GM19452 (cell line): ENCODE results near the gene TARDBP.
A peak's percentile ranks its signal among the peaks of the same experiment; 100 is the strongest.
"Not testable (repeated sequence)": the region's sequence is repeated elsewhere in the genome, so short reads cannot be mapped to it uniquely, and the experiment has no call there.

ENCODE experiments used
- ATAC-seq: cut with Tn5 transposase; IDR thresholded peaks from one replicate; pipeline ENCODE4 v1.9.1; 2021; ENCODE audit not compliant: unreplicated experiment

The TARDBP gene

DNA sequence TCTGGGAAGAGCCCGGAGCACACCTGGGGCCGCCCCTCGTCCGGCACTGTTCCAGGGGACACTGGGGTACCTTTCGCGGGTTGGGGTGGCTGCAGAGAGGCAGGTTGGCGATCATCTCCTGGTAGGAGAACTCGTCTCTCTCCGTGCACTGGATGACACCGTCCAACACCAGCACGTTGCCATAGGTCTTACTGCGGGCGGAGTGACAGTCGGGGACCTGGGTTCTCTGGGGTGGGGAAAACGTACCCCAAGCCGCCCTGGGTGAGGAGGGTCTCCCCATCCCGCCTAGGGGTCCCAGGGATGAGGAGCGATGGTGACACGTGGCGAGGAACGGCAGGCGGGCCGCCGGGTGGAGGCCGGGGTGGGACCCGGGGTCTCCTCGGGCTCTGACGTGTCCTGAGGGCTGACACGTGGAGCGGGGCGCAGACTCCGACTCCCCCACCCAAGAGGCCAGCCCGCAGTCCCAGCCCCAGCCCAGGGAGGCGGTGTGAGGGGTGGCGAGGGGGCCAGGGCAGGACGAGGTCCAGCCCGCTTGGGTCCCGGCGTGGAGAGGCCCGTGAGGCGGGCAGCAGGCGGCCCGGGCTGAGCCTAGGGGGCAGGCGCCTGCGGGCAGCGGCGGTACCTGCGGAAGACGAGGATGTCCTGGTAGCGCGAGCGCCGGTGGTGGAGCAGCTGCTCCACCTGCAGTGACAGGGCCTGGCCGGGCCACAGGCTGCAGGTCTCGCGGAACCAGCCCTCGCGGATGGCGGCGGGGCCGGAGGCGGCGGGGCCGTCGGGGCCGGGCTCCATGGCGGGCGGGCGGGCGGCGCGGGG lies 46.9 kb downstream of the TARDBP start:
- peak; percentile 22 for ATAC-seq

DNA sequence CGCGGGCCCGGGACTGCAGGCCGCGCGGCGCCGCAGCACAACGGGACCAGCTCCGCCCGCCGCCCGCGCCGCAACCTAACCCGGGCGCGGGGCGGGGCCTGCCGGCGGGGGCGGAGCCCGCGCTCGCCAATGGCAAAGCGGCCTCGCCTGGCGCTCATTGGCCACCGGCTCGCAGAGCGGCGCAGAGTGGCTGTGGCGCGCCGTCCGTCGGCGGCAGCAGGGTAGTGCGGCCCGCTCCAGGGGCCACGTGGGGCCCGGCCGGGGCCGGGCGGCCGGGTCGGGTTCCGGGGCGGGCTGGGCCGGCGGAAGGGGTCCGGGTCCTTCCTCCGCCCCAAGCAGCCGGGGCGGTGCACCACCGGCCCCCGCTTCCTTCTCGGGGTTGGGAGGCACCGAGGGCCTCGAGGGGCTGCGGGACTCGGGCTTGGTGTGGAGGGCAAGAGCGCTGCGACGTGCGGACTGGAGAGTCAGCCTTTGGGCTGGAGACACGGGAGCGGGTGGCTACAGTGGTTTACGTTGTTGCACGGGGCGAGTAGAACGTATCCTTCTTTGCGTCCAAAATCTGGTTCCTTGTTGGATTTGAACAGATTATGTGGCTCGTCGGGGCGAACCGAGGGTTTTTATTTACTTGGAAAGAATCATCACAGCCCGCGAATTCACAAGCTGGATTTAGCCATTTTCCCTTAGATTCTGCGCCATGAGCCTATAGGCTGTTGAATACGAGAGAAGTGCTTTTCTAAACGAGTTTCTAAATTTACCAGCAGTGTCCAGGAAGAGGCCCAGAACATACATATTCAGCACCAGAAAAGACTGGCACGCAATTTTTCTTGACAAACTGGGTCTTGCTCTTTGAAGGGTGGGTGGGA lies 47.7 kb downstream of the TARDBP start, which contains the start of gene SRM:
Gene SRM, minus strand, starts transcription at position 51 of the 863 bp plus-strand sequence. CDS start 75 bp downstream, outside the sequence.
- ATAC-seq = peak; percentile 90

DNA sequence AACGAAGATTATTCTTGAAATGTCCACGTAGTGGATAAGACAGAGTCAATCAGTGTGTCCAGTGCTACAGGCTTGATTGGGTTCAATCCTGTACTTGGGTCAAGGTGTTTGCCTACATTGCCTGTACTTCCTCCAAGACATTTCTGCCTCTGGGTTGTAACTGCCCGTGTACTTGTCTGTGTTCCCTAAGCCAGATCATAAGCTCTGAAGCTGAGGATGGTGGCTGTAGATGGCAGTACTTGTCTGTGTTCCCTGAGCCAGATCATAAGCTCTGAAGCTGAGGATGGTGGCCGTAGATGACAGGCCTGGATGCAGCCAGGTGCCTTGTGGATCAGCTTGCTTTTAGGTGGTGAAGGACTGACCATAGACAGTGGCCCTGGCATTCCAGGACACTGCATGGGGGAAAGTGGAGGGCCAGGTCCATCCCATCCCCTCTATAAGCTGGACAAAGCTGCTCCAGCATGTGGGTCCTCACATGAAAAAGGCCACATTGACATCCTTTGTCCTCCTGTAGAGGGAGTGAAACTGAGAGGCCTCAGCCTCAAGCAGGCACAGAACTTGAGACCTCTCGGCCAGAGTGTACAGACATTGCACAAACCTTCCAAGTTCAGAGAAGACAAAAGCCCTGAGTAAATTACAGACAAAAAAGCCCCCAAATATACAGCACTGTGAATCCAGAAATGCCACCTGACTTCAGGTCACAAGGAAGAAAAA lies 49.4 kb downstream of the TARDBP start:
- no peak for ATAC-seq

DNA sequence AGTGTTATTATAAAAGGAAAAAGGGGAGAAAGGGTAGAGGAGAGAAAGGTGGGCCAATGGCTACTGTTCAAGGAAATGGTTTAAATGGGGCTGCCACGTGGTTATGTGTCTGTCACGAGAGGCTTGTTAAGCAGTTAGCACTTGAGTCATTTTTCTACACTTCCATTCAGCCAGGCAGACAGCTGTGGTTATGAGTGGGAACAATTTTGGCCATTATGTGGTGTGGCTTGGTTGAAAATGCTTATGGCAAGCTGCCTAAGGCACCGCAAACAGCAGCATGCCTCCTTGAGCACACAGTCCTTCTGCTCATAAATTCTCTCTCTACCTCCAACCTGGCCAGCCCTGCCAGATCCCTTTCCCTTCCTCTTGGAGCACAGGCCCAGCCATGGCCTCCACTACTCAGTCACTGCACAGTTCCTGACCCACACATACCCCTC lies 50.5 kb downstream of the TARDBP start:
- no peak for ATAC-seq

DNA sequence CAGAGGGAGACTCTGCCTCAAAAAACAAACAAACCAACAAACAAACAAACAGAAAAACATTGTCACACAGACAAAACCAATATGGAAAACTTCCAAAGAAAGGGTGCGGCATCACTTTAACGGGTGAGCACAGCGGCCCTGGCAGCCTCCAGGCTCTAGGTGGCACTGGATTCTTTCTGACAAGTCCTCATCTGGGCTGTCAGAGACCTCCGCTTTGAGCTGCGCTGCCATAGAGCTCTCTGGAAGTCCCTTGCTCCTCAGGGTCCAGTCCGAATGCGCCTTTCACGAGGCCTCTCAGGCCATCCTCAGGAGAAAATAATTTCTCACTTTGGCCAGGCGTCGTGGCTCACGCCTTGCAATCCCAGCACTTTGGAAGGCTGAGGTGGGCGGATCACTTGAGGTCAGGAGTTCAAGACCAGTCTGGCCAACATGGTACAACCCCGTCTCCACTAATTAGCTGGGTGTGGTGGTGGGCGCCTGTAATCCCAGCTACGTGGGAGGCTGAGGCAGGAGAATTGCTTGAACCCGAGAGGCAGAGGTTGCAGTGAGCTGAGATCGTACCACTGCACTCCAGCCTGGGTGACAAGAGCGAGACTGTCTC lies 51.6 kb downstream of the TARDBP start:
- ATAC-seq = not testable (repeated sequence)

DNA sequence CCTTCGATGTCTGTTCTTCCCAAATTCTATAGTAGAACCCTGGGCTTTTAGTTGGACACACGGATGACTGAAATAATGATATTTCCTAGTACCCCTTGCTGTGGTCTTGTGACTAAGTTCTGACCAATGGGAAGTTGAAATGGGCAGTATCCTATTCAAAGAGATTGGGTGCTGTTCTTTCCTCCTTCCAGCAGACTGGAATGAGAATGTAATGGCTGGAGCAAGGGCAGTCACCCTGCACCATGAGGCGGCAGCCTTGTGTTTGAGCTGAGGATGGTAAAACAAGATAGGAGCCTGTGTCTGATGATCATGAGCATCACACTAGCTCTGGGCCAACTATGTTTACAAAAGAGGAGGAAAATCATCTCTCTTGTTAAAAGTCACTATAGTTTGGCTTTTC lies 52.5 kb downstream of the TARDBP start:
- no peak for ATAC-seq

DNA sequence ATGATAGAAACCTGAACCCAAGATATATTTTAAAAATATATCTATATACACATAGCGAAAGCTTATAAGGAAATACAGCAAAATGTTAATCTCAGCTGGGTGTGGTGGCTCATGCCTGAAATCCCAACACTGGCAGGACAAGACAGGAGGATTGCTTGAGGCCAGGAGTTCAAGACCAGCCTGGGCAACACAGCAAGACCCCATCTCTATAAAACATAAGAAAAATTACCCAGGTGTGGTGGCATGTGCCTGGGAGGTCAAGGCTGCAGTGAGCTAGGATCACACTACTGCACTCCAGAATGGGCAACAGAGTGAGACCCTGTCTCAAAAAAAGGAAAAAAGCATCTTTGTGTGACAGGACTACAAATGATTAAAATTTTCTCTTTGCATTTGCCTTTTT lies 53.3 kb downstream of the TARDBP start:
- ATAC-seq = no peak

DNA sequence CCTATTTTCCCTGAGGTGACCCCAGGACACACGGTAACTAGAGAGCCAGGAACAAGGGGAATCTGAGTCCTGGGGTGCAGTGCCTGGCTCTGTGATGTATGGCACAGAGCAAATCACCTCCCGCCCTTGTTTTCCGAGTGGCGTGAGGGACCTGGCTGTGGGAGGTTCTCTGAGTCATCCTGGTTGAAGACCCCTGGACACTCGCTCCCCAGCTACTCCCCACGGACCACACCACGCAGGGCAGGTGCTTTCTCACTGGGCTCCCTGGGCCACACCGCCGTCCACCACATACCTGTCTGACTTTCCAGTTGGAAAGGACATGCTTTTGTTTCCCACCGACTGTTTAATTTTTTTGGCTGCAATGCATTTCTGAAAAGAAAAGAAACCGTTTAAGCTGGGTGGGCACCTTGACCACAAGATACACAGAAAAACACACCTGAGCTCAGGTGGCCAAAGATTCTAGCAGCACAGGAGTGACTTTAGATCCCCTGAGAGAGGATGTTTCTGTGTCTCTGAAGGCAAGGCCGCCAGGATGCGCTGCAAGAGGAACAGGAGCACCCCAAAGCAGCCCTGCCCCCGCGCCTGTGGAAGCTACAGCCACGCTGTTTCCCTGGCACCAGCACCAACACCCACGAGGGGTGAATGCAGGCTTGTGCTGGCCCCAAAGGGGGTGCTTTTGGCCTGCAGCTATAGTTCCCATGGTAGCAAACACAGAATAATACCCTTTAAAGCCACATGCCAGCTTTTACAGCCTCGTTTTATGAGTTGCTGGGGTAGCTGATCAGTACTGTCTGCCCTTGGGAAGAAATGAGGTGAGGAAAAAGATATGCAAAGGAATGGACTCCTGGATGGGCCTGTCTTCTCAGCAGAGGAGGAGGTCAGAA lies 55.5 kb downstream of the TARDBP start:
- ATAC-seq = no peak

DNA sequence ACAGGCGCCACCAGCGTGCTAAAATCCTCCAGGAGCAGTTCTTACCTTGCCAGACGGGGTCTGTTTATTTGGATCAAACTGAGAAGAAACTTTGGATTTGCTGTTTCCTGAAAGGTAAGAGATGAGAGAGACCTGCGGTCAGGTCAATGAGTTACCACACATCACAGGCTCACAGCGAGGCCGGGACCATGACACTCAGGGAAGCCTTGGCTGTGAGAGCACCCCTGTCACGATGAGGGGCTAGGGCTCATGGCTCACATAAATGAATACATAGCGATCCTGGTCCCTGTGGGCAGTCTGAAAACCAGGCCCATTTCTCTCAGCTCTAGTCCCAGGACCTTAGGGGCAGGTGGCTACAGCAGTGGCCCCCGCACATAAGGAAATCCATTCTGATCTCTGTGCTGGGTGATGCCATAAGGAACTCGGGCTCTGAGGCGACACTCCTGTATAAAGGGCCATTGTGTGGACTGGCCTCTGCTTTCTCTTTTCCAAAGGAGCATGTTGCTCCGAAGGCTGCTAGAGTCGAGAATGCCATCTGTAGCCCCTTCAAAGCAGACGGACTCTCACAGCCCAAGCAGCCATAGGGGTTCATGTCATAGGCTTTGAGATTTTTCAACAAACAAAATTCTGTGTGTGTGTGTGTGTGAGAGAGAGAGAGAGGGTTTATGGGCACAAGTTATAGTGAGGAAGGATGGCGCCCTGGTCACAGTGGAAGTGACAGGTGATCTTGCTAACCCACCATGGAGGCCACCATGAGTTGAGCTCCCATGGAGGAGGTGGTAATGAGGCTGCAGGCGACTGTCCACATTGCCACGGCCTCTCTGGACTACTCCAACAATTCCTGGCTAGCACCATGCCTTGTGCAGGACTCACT lies 56.4 kb downstream of the TARDBP start:
- no peak for ATAC-seq

DNA sequence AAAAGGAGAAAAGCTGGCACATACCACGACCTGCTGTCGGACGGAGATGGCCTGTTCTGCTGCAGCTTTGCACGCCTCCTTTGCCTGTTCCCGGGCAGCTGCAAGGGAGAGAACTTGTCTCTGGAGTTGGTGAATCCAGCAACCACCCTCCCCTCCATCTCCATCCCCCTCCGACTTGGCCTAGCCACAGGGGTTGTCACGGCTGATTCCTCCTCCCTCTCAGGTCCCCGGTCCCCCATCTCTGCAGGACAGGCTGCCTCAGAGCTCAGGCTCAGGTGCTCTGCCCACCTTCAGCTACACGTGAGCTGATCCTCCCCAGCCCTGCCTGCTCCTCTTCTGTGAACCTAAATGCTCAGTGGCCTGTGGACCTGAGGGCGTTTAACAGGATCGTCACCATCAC lies 58.4 kb downstream of the TARDBP start:
- ATAC-seq = no peak

DNA sequence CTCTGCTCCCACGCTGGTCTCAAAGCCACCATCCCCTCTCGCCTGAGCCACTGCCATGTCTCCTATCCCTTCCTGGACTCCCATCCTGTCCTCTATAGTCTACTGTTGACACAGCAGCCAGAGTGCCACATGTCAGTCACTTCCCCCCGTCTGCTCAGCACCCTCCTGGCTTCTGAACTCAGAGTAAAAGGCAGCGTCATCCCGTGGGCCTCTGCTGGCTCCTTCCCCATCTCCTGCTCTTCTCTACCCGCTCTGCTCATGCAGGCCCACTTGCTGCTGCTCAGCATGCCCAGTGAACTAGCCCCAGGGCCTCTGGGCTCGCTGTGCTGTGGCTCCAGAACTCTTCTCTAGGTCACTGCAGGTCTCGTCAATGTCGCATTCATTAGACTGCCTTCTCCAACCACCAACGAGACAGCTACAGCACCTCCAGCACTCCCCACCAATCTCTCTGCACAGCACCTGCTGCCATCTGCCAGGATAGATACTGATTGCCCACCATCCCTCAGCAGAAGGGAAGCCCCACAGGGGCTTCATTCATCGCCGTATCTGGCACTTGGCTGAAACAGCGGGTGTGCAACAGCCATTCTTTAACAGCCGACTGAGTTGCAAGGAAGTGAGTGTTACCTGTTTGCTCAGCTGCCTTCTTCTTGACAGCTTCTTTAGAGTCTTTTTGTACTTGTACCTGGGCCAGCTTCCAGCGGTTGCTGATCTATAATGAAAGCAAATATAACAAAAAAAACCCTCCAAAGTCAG lies 59.2 kb downstream of the TARDBP start:
- ATAC-seq = no peak

DNA sequence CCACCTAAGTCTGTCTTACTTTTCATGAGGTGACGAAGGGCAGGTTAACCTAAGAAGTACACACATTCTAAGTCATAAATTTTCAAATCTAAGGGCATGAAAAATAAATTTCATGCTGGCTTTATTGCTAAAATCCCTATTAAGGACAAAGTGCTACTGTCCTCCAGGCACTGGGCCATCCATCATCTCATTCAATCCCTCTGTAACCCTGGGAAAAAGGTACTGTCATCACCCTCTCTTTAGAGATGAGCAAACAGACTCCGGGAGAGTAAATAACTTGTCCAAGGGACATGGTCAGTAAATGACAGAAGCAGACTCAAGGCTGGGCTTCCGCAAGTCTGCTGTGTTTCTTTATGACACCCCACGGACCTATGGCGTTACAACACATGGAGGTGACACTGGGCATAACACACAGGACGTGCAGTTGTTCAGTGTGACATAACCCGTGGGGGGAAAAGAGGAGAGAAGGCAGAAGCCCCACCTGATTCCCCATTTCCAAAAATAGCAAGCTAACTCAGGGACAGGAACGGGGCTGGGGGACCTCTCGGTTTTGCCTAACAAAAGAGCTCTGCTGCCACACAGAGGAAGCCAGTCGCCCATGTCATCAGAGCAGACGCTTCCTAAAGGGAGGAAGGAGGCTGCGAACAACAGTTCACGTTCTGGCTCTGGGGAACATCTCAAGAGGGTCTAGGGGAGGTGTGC lies 59.9 kb downstream of the TARDBP start:
- ATAC-seq = no peak

DNA sequence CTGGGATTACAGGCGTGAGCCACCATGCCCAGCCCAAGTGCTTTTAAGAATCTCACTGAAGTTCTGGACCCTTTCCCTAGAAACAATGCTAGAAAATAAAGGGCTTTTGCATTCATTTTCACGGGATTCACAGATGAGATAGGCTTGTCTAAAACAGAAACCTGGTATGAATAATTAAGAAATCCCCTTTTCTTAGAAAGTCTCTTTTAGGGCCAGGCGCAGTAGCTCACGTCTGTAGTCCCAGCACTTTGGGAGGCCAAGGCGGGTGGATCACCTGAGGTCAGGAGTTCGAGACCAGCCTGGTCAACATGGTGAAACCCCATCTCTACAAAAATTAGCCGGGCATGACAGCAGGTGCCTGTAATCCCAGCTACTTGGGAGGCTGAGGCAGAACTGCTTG lies 60.9 kb downstream of the TARDBP start:
- ATAC-seq = not testable (repeated sequence)
